NAMALWA (cell line): ENCODE data around the gene TCEANC2.
"Not testable (repeated sequence)": the region's sequence is repeated elsewhere in the genome, so short reads cannot be mapped to it uniquely, and the experiment has no call there.

ENCODE experiments used
- DNase-seq: peaks from one replicate; pipeline ENCODE4 v3.0.0-alpha.2; 2015; ENCODE audit warnings: low spot score

Gene TCEANC2

DNA sequence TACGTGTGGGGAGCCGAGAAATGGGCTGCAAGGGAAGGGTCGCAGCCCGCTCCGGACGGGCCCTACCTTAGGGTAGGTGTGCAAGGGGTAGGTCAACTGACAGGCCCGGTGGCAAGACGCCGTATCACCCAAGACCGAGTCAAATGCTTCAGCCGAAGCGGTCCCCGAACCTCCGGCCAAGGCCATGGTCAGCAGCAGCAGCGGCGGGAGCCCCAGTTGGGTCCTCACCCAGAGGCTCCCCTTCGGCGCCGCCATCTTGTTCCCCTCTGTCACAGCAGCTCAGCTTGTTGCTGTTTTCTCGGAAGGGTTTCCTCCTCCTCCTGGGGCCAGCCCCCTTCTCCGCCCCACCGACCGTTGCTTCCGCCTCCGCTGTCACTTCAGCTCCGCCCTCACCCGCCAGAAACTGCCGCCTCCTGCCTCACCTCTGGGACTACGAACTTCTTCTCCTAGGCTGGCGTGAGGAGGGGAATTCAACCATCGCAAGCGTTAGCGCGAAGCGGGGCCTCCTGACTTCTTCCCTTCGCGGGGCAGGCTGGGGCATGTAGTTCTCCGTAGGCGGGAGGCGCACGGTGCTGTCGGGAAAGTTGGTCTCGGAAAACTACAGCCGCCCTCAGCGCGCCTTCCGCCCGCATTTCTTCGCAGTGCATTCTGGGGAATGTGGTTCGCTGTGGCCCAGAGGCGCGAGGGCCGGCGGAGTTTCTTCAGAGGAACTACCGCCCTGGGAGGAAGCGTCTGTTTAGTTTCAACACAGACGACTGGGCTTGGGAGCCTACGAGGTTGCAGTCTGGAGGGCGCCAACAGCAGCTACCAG, at the start of gene TCEANC2, which contains the start of gene TMEM59:
Gene TCEANC2, plus strand, starts transcription at position 675 of the 811 bp plus-strand sequence. CDS start 815 bp downstream, outside the sequence.
Gene TMEM59, minus strand, starts transcription at position 271 of the 811 bp plus-strand sequence. Its CDS starts 16 bp downstream, at position 255.
- DNase-seq, result peak; percentile 99

DNA sequence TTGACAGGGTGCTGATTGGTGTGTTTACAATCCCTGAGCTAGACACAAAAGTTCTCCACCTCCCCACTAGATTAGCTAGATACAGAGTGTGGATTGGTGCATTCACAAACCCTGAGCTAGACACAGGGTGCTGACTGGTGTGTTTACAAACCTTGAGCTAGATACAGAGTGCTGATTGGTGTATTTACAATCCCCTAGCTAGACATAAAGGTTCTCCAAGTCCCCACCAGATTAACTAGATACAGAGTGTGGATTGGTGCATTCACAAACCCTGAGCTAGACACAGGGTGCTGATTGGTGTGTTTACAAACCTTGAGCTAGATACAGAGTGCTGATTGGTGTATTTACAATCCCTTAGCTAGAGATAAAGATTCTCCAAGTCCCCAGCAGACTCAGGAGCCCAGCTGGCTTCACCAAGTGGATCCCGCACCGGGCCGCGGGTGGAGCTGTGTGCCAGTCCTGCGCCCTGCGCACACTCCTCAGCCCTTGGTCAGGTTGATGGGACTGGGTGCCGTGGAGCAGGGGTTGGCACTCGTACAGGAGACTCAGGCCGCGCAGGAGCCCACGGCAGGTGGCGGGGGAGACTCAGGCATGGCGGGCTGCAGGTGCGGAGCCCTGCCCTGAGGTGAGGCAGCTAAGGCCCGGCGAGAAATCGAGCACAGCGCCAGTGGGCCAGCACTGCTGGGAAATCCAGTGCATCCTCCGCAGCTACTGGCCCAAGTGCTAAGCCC, 49.5 kb upstream of the TCEANC2 start:
- not testable (repeated sequence) for DNase-seq

- DNase-seq, result no peak
Measured at GRCh38 chr1:54004481-54005049, 48.8 kb upstream of the TCEANC2 start.

- no peak for DNase-seq
Measured at GRCh38 chr1:54006508-54006907, 46.9 kb upstream of the TCEANC2 start.

GRCh38 chr1:54007613-54008012, 45.8 kb upstream of the TCEANC2 start:
- no peak for DNase-seq

- no peak for DNase-seq
Measured at GRCh38 chr1:54008876-54009275, 44.5 kb upstream of the TCEANC2 start.

- no peak for DNase-seq
Measured at GRCh38 chr1:54009406-54009805, 44.0 kb upstream of the TCEANC2 start.

DNA sequence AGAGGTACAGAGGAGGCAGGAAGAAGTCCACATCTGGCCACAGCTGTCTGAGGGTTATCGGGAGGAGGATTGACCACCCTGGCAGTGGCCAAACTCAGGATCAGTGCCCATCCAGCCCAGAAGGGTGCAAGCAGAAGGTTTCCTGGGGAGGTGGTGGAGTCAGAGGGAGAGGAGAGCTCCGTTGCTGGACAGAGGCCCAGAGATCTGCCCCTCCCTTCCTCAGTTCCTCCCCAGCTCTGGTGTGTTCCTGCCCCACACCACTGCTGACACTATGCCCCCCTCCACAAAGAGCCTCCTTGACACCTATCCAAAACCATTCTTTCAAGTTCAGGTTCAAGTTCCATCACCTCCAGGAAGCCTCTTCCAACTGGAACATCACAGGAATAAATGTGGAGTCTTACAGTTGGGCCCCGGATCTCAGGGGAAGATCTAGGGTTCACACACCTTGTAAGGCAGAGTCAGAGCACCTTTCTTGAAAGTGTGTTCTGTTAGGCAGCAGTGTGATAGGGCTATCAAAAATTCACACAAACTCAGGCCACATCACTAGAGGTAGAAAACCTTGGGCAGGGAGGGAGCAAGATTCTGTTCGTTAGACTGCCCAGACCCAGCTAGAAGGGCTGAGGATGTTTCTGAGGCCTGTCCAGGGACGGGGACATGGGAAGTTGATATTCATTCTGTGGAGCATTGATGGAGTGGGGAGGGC, 42.8 kb upstream of the TCEANC2 start:
- DNase-seq, result no peak

- DNase-seq, result no peak
Measured at GRCh38 chr1:54011316-54012007, 41.9 kb upstream of the TCEANC2 start.

DNA sequence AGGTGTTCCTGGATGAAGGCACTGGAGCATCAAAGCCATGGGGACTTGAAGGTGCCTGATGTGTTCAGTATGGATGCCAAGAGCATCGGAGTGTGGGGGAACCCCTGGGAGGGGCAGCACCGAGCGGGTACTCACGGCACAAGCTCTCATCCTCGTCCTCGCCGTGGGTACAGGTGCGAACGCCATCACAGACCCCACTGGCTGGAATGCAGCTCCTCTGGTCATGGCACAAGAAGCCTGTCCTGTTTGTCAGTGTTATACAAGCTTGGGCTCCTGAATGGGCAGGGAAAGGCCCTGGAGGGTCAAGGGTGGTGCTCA, 41.4 kb upstream of the TCEANC2 start:
- DNase-seq, result no peak

- no peak for DNase-seq
Measured at GRCh38 chr1:54012863-54013262, 40.5 kb upstream of the TCEANC2 start.

DNA sequence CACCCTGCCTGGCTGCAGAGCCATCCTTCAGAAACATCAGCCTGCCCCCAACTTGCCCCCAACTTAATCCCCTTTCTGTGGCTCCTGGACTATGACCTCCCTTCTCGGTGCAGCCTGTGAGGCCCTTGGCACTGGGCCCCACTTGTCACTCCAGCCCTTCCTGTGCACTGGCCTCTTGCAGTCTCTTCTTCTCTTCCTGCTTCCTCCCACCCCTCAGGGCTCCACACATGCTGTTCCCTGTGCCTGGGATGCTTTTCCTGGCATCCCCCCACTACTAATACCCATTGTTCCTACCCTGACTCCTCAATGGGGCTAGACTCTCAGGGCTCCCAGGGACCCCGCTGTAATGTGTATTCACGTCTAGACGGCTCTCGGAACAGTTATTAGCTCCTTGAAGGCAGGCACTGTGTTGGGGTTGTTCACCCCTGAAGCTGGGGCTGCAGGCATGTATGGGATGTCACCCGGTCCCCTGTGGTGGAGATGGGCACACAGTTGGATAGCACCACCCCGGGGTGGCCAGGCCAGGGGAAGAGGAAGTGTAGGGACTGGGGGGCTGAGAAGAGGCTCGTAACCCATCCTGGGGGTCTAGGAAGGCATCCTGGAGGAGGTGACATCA, 39.9 kb upstream of the TCEANC2 start:
- no peak for DNase-seq

- DNase-seq, result no peak
Measured at GRCh38 chr1:54014009-54014629, 39.3 kb upstream of the TCEANC2 start.

- no peak for DNase-seq
Measured at GRCh38 chr1:54016343-54017282, 36.8 kb upstream of the TCEANC2 start.

DNA sequence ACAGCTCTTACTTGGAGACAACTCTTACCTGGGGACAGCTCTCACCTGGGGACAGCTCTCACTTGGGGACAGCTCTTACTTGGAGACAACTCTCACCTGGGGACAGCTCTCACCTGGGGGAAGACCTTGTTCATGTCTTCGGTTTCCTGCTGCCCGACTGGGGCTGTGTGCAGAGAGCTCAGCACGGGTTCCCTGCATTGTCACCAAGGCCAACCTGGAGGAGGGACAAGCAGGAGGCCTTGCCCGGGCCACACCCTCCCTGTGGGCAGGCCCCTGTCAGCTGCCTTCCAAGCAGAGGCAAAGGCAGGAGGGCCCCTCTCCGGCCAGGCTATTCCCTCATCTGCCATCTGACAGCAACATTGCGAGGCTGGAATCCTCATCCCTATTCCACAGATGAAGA, 35.4 kb upstream of the TCEANC2 start, which contains the start of gene LDLRAD1:
Gene LDLRAD1, minus strand, starts transcription at position 208 of the 400 bp plus-strand sequence. Its CDS starts 74 bp downstream, at position 134.
- DNase-seq, result no peak

DNA sequence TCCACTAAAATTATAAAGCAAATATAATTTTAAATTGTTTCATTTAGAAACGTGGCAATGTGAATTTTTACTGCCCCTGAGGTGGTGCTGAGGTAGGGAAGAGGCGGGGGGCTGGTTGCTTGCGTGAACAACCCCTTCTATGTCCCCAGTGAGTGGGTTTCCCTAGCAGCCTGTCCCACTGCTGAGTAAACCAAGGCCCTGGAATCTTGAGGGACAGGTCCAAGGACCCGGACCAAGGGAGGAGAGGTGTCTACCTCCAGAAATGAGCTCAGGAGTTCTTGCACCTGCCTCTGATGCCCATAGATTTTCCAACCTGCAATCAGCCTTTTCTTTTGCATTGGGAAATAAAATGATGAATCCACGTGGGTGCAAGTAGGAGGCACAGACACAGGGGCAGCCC, 34.8 kb upstream of the TCEANC2 start:
- no peak for DNase-seq

DNA sequence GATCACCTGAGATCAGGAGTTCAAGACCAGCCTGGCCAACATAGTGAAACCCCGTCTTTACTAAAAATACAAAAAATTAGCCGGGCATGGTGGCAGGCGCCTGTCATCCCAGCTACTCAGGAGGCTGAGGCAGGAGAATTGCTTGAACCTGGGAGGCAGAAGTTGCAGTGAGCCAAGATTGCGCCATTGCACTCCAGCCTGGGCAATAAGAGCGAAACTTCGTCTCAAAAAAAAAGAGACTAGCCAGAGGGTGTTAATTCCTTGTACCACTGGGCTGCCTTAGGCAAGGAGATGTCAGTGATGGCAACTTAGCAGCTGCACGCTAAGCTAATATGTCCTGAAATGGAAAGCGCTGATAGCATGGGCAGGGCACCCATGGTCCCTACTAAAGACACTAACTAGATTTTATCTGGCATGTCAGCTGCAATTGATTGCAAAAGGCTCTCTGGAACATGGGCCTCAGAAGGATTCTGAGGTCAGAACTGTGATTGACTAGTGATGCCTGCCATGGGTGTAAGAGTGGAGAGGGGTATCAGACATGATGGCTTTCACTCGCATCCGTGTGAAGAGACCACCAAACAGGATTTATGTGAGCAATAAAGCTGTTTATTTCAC, 33.7 kb upstream of the TCEANC2 start:
- not testable (repeated sequence) for DNase-seq

DNA sequence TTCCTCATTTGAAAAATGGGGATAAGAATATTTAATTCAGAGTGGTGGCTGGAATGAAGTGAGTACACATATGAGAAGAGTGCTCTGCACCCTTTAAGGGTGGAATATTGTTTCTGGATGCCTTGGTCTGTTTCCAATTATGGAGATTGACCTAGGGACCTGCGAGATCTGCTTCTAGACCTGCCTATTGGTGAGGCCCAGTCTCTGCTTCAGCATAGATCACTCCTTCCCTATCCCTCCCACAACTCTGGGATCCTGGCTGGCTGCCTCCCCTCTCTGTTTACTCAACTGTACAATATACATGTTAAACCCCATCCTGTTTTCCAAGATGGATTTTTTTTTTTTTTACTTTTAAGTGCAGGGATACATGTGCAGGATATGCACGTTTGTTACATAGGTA, 29.1 kb upstream of the TCEANC2 start:
- DNase-seq, result no peak

DNA sequence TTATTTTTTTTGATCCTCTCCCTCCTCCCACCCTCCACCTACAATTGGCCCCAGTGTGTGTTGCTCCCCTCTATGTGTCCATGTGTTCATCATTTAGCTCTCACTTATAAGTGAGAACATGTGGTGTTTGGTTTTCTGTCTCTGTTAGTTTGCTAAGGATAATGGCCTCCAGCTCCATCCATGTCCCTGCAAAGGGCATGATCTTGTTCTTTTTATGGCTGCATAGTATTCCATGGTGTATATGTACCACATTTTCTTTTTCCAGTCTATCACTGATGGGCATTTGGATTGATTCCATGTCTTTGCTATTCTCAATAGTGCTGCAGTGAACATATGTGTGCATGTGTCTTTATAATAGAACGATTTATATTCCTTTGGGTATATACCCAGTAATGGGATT, 28.6 kb upstream of the TCEANC2 start:
- not testable (repeated sequence) for DNase-seq
